Smooth muscle cell (in vitro differentiated cells): ENCODE results near the gene SUV39H2. TPM values are rescaled to one million over a fixed set of nuclear protein-coding genes. Genes with fewer than 3 reads are reported as not detected.

Experiments used
- DNase-seq: peaks from one replicate; lab custom pipeline; 2025; ENCODE audit not compliant: unreplicated experiment; lab: John Stamatoyannopoulos, UW
- H2AFZ ChIP-seq: fragments of 200-600 bp; sonication (generic); 2 replicates; pipeline ENCODE4 v1.6.0; 2016; ENCODE audit warnings: antibody characterized with exemption, low read depth, mild to moderate bottlenecking
- H3F3A ChIP-seq: fragments of 200-600 bp; sonication (generic); 2 replicates; pipeline ENCODE4 v1.6.0; 2017; ENCODE audit warnings: antibody characterized with exemption, low read depth
- H3K27ac ChIP-seq: fragments of 200-600 bp; sonication (generic); 2 replicates; pipeline ENCODE4 v1.5.1; 2016; ENCODE audit warnings: low read depth, mild to moderate bottlenecking
- H3K27me3 ChIP-seq: fragments of 200-600 bp; sonication (generic); 2 replicates; pipeline ENCODE4 v1.6.1; 2016; ENCODE audit warnings: low read depth, mild to moderate bottlenecking
- H3K36me3 ChIP-seq: fragments of 200-600 bp; sonication (generic); 2 replicates; pipeline ENCODE4 v1.5.1; 2016; ENCODE audit warnings: low read depth
- H3K4me1 ChIP-seq: fragments of 200-600 bp; sonication (generic); 2 replicates; pipeline ENCODE4 v1.5.1; 2016; ENCODE audit warnings: low read depth
- H3K4me2 ChIP-seq: fragments of 200-600 bp; sonication (generic); 2 replicates; pipeline ENCODE4 v1.6.0; 2016; ENCODE audit warnings: mild to moderate bottlenecking
- H3K4me3 ChIP-seq: fragments of 200-600 bp; sonication (generic); 2 replicates; pipeline ENCODE4 v1.5.1; 2016; ENCODE audit warnings: mild to moderate bottlenecking
- H3K79me2 ChIP-seq: fragments of 200-600 bp; sonication (generic); 2 replicates; pipeline ENCODE4 v1.6.0; 2016; ENCODE audit warnings: low read depth, mild to moderate bottlenecking
- H3K9ac ChIP-seq: fragments of 200-600 bp; sonication (generic); 2 replicates; pipeline ENCODE4 v1.6.0; 2016; ENCODE audit warnings: low read depth
- H3K9me3 ChIP-seq: fragments of 200-600 bp; sonication (generic); replicated peaks from 2 replicates; pipeline ENCODE4 v1.5.1; 2016; ENCODE audit warnings: low read depth
- H4K20me1 ChIP-seq: fragments of 200-600 bp; sonication (generic); 2 replicates; pipeline ENCODE4 v1.6.0; 2016; ENCODE audit warnings: low read depth
- CTCF ChIP-seq: fragments of 200-600 bp; sonication (generic); IDR thresholded peaks from 2 replicates; pipeline ENCODE4 v1.5.1; 2017; ENCODE audit warnings: borderline replicate concordance, mild to moderate bottlenecking, antibody characterized with exemption; ENCODE audit not compliant: insufficient read depth, poor library complexity, severe bottlenecking
- WGBS: methylation state at CpG from one replicate; pipeline ENCODE4 v1.1.7; 2016; ENCODE audit warnings: low lambda C conversion rate; 5-methylcytosine and 5-hydroxymethylcytosine counted together
- polyA plus RNA-seq: library from polyadenylated mRNA; unstranded; fragments of >200 nt; fragmentation: Nextera tagmentation; extraction: Ambion mirVana; gene quantifications from 2 replicates; pipeline ENCODE4 v1.2.1, GENCODE V29; 2016
- total RNA-seq: library from RNA; depleted of rRNA; stranded (reverse); fragments of >200 nt; gene quantifications from 2 replicates; pipeline ENCODE4 v1.2.3, GENCODE V29; 2014

SUV39H2 gene
- total and polyA plus RNA-seq, 2 experiments from 2014 or later = 7.2 to 11.0 TPM

- no peaks in the 10 kb centered on the region for H3K79me2 ChIP-seq
- no peak overlapping the region for H3K4me2 ChIP-seq
- H4K20me1 ChIP-seq = no peaks in the 10 kb centered on the region
- no peaks in the 10 kb centered on the region for H3K27me3 ChIP-seq
- no peak overlapping the region for H3K9ac ChIP-seq
- no peak for TF ChIP-seq CTCF
- no peaks in the 10 kb centered on the region for H3K9me3 ChIP-seq
- no peak overlapping the region for H3K27ac ChIP-seq
- no peaks in the 10 kb centered on the region for H3F3A ChIP-seq
- 97% methylated on average over 7 of the region's 7 CpGs for WGBS
- no peak for DNase-seq
- no peak overlapping the region for H2AFZ ChIP-seq
- H3K4me3 ChIP-seq = no peak overlapping the region
- peaks cover 10% of the 10 kb centered on the region for H3K36me3 ChIP-seq
- no peaks in the 10 kb centered on the region for H3K4me1 ChIP-seq
Observed at GRCh38 chr10:14924013-14924412, 45.3 kb downstream of the SUV39H2 start.

- Histone ChIP-seq H2AFZ (no peak overlapping the region), H3K4me3 (no peak overlapping the region), H3K79me2 (no peaks in the 10 kb centered on the region), H4K20me1 (no peaks in the 10 kb centered on the region), H3K4me1 (no peaks in the 10 kb centered on the region), H3K27me3 (no peaks in the 10 kb centered on the region), H3F3A (no peaks in the 10 kb centered on the region), H3K9ac (no peak overlapping the region), H3K9me3 (no peaks in the 10 kb centered on the region), H3K4me2 (no peak overlapping the region), H3K36me3 (peaks cover 4% of the 10 kb centered on the region), H3K27ac (no peak overlapping the region)
- no peak for DNase-seq
- 98% methylated on average over 2 of the region's 2 CpGs for WGBS
- no peak for TF ChIP-seq CTCF
Observed at GRCh38 chr10:14925268-14925667, 46.6 kb downstream of the SUV39H2 start.

GRCh38 chr10:14926061-14926470, 47.4 kb downstream of the SUV39H2 start:
- no peak overlapping the region for H3K9ac ChIP-seq
- no peaks in the 10 kb centered on the region for H3K79me2 ChIP-seq
- no peak overlapping the region for H3K4me2 ChIP-seq
- H3K4me3 ChIP-seq = no peak overlapping the region
- DNase-seq = no peak
- 97% methylated on average over 8 of the region's 8 CpGs for WGBS
- no peak for TF ChIP-seq CTCF
- no peaks in the 10 kb centered on the region for H3K9me3 ChIP-seq
- no peaks in the 10 kb centered on the region for H4K20me1 ChIP-seq
- no peaks in the 10 kb centered on the region for H3K27me3 ChIP-seq
- H3K27ac ChIP-seq = no peak overlapping the region
- no peaks in the 10 kb centered on the region for H3F3A ChIP-seq
- H2AFZ ChIP-seq = no peak overlapping the region
- H3K36me3 ChIP-seq = peaks cover 4% of the 10 kb centered on the region
- H3K4me1 ChIP-seq = no peaks in the 10 kb centered on the region

GRCh38 chr10:14926722-14927416, 48.2 kb downstream of the SUV39H2 start:
- DNase-seq = no peak
- Histone ChIP-seq H3K36me3 (peaks cover 4% of the 10 kb centered on the region), H3K27me3 (no peaks in the 10 kb centered on the region), H3K4me2 (no peak overlapping the region), H3K9me3 (no peaks in the 10 kb centered on the region), H3F3A (no peaks in the 10 kb centered on the region), H3K9ac (no peak overlapping the region), H3K4me1 (no peaks in the 10 kb centered on the region), H4K20me1 (no peaks in the 10 kb centered on the region), H3K27ac (no peak overlapping the region), H3K79me2 (no peaks in the 10 kb centered on the region), H3K4me3 (no peak overlapping the region), H2AFZ (no peak overlapping the region)
- no peak for TF ChIP-seq CTCF
- 98% methylated on average over 13 of the region's 13 CpGs for WGBS
